ENCODE data around the gene RYR2. TPM values are rescaled to one million over a fixed set of nuclear protein-coding genes. Genes with fewer than 3 reads are reported as not detected.
A peak's percentile ranks its signal among the peaks of the same experiment; 100 is the strongest.

Gene RYR2
- total RNA-seq, 1 experiment from 2014 or later: 3.4 TPM

GRCh38 chr1:237799762-237800474, 757.9 kb downstream of the RYR2 start:
- H3K9ac ChIP-seq (ENCODE audit: extremely low read depth, insufficient read length, low read length): no peak overlapping the region

More at GRCh38 chr1:237799762-237800474, 757.9 kb downstream of the RYR2 start:
- Histone ChIP-seq H3K4ac (ENCODE audit: low read depth, low read length) (no peak overlapping the region), H2AFZ (ENCODE audit: low read length) (peak overlapping the region; percentile 90), H3K79me1 (ENCODE audit: insufficient read depth, low read depth, low read length, poor library complexity, severe bottlenecking) (no peaks in the 10 kb centered on the region), H2BK20ac (ENCODE audit: low read depth, low read length, poor library complexity, severe bottlenecking) (no peak overlapping the region), H4K91ac (ENCODE audit: insufficient read length, low read depth, low read length) (no peak overlapping the region), H2BK120ac (ENCODE audit: low read depth, low read length, poor library complexity, severe bottlenecking) (no peak overlapping the region), H3K4me1 (ENCODE audit: insufficient read depth, low read length) (no peaks in the 10 kb centered on the region), H3K18ac (ENCODE audit: insufficient read length, low read depth, low read length) (no peak overlapping the region), H3K79me2 (ENCODE audit: insufficient read depth, low read length) (no peaks in the 10 kb centered on the region), H2BK15ac (ENCODE audit: low read depth, low read length) (no peak overlapping the region), H3T11ph (ENCODE audit: low read length) (no peak overlapping the region), H3K27me3 (ENCODE audit: insufficient read depth, low read length) (no peaks in the 10 kb centered on the region), H3K4me2 (ENCODE audit: insufficient read depth, insufficient read length, low read length) (no peak overlapping the region), H2BK5ac (ENCODE audit: insufficient read length, low read length) (no peak overlapping the region), H4K8ac (replicated peaks; ENCODE audit: insufficient read length, low read depth, low read length) (no peak overlapping the region), H3K9me3 (ENCODE audit: control insufficient read depth, low read depth, low read length) (no peaks in the 10 kb centered on the region), H3K56ac (ENCODE audit: insufficient read length, low read depth, low read length) (no peak overlapping the region), H4K5ac (ENCODE audit: insufficient read length, low read depth, low read length) (no peak overlapping the region), H3K14ac (ENCODE audit: insufficient read depth, low read length) (no peak overlapping the region), H2BK12ac (ENCODE audit: insufficient read length, low read depth, low read length) (no peak overlapping the region), H3K23me2 (ENCODE audit: insufficient read length, low read depth, low read length, poor library complexity, severe bottlenecking) (no peaks in the 10 kb centered on the region), H3K23ac (ENCODE audit: insufficient read length, low read depth, low read length) (no peak overlapping the region), H4K20me1 (ENCODE audit: control insufficient read depth, insufficient read depth, insufficient read length) (no peaks in the 10 kb centered on the region), H3K27ac (ENCODE audit: insufficient read length, low read depth, low read length) (no peak overlapping the region), H2AK5ac (ENCODE audit: insufficient read length, low read length) (no peak overlapping the region)
- Mint-ChIP-seq H3K4me3 (no peak overlapping the region), H3K27ac (no peak overlapping the region), H3K4me1 (peaks cover 0 to 3% of the 10 kb centered on the region in 2 experiments; a peak in 1 of 4 replicates), H3K27me3 (ENCODE audit: low read depth) (no peaks in the 10 kb centered on the region), H3K9me3 (no peaks in the 10 kb centered on the region), H3K36me3 (ENCODE audit: insufficient read depth in 1 of 3, low read depth in 3 of 3) (no peaks in the 10 kb centered on the region; a peak in 1 of 7 replicates)
- peak; percentile 74 for TF ChIP-seq CTCF (conservative IDR thresholded peaks at IDR 0.05)
- peak; percentile 88 for DNase-seq
- no CpG with 5 or more reads among the region's 5 CpGs for WGBS (ENCODE audit: extremely low coverage, insufficient read length, low lambda C conversion rate)
